ENCODE results near the gene ALOX15B. TPM values are rescaled to one million over a fixed set of nuclear protein-coding genes. Genes with fewer than 3 reads are reported as not detected.

The ALOX15B gene
- not detected in 2 replicates for polyA plus RNA-seq (2012; rRNA removed)
- not detected in 2 replicates for polyA plus RNA-seq (2012; cell fraction: cytosol; rRNA removed)
- 0.01 TPM in 1 of 2 replicates, not detected in the other for polyA plus RNA-seq (2012; cell fraction: nucleus; rRNA removed)

- ChIA-PET CTCF (interaction anchor here (4.4 to 9.9 kb wide), 4 partner anchors 18 to 125 kb away, joined by 48 to 228 read pairs (median 104); partner anchors contain the start of gene RNF227), POLR2A (no interaction called here)
- Histone ChIP-seq H3K36me3 (replicated peaks in 1 of 2; ENCODE audit: control insufficient read depth in 1 of 2, insufficient read depth in 2 of 2, low read length in 1 of 2) (no peaks in the 10 kb centered on the region), H3K4me3 (ENCODE audit: low read depth in 2 of 2, low read length in 1 of 2) (no peak within 1 kb of the TSS), H2AFZ (ENCODE audit: low read depth) (no peak within 1 kb of the TSS), H3F3A (replicated peaks; ENCODE audit: insufficient read depth) (peaks cover 7% of the 10 kb centered on the region), H3K27ac (ENCODE audit: low read depth in 2 of 2, low read length in 1 of 2) (no peak within 1 kb of the TSS), H4K20me1 (ENCODE audit: insufficient read depth) (no peaks in the 10 kb centered on the region), H3K4me2 (no peak within 1 kb of the TSS), H3K4me1 (ENCODE audit: control insufficient read depth in 1 of 2, insufficient read depth in 2 of 2, low read depth in 1 of 2, low read length in 1 of 2) (peaks cover 5 to 8% of the 10 kb centered on the region in 2 experiments; a peak in 2 of 4 replicates), H3K9me3 (no peaks in the 10 kb centered on the region), H3K79me2 (ENCODE audit: insufficient read depth) (no peaks in the 10 kb centered on the region), H3K27me3 (ENCODE audit: insufficient read depth) (peaks cover 6% of the 10 kb centered on the region; the same call in 1 of the 2 replicates), H3K9me2 (no peaks in the 10 kb centered on the region), H3K9ac (no peak within 1 kb of the TSS)
- WGBS (ENCODE audit: low lambda C conversion rate), result 74% methylated on average over 25 of the region's 37 CpGs
- DNase-seq, result no peak
- TF ChIP-seq ZBTB33 (IDR thresholded peaks at IDR 0.05; ENCODE audit: borderline replicate concordance, low read depth) (no peak), FOXM1 (IDR thresholded peaks at IDR 0.05; ENCODE audit: low read depth) (no peak), SIN3A (IDR thresholded peaks at IDR 0.05; ENCODE audit: borderline replicate concordance, low read depth, low read length) (no peak), MEF2A (IDR thresholded peaks at IDR 0.05; ENCODE audit: borderline replicate concordance, low read depth) (no peak), FOSL2 (IDR thresholded peaks at IDR 0.05; ENCODE audit: borderline replicate concordance, low read depth) (no peak), CHD2 (IDR thresholded peaks at IDR 0.05; ENCODE audit: low read length, partially characterized antibody) (no peak), RCOR1 (IDR thresholded peaks at IDR 0.05; ENCODE audit: low read length) (no peak)
Observed at GRCh38 chr17:8038954-8039610, at the start of gene ALOX15B. Gene ALOX15B (plus strand): TSS chr17:8039059. CDS start chr17:8039156, 97 bp downstream.

- peak; percentile 93 for DNase-seq
- peak overlapping the region; percentile 96 for H3K4me2 ChIP-seq
- H3K27me3 ChIP-seq (ENCODE audit: insufficient read depth), result no peaks in the 10 kb centered on the region
- no peaks in the 10 kb centered on the region for H3K9me3 ChIP-seq
- peak overlapping the region; percentile 57 to 72 for H3K4me3 ChIP-seq (ENCODE audit: low read depth in 2 of 2, low read length in 1 of 2)
- CTCF ChIA-PET, result interaction anchor here (0.6 to 8.6 kb wide), 73 partner anchors 9 to 692 kb away, joined by 3 to 117 read pairs (median 5); partner anchors contain the start of genes ALOX15B, CHD3, CNTROB and GUCY2D
- peak overlapping the region; percentile 37; the same call in 1 of the 2 replicates for H3K9ac ChIP-seq
- peak overlapping the region; percentile 93 for H2AFZ ChIP-seq (ENCODE audit: low read depth)
- H3K4me1 ChIP-seq (ENCODE audit: control insufficient read depth in 1 of 2, insufficient read depth in 2 of 2, low read depth in 1 of 2, low read length in 1 of 2), result peaks cover 0 to 4% of the 10 kb centered on the region in 2 experiments; a peak in 1 of 4 replicates
- H3K79me2 ChIP-seq (ENCODE audit: insufficient read depth), result no peaks in the 10 kb centered on the region
- H3F3A ChIP-seq (replicated peaks; ENCODE audit: insufficient read depth), result peaks cover 7% of the 10 kb centered on the region
- no peaks in the 10 kb centered on the region for H3K9me2 ChIP-seq
- no peaks in the 10 kb centered on the region for H4K20me1 ChIP-seq (ENCODE audit: insufficient read depth)
- WGBS (ENCODE audit: low lambda C conversion rate), result 23% methylated on average over 27 of the region's 59 CpGs
- peak overlapping the region in 1 of 2 experiments; percentile 47; a peak in 1 of 4 replicates for H3K27ac ChIP-seq (ENCODE audit: low read depth in 2 of 2, low read length in 1 of 2)
- POLR2A ChIA-PET, result interaction anchor here (0.6 to 0.7 kb wide), 2 partner anchors 58 to 68 kb away, joined by 3 read pairs; partner anchors contain the start of gene CNTROB
- no peaks in the 10 kb centered on the region for H3K36me3 ChIP-seq (replicated peaks in 1 of 2; ENCODE audit: control insufficient read depth in 1 of 2, insufficient read depth in 2 of 2, low read length in 1 of 2)
- TF ChIP-seq SIN3A (IDR thresholded peaks at IDR 0.05; ENCODE audit: borderline replicate concordance, low read depth, low read length) (no peak), REST (IDR thresholded peaks at IDR 0.05; ENCODE audit: low read depth, low read length) (no peak), RCOR1 (IDR thresholded peaks at IDR 0.05; ENCODE audit: low read length) (peak; percentile 37; the same call in 1 of the 2 replicates), MXI1 (IDR thresholded peaks at IDR 0.05; ENCODE audit: low read depth, low read length) (peak; percentile 65; the same call in 1 of the 2 replicates), SMC3 (IDR thresholded peaks at IDR 0.05; ENCODE audit: low read depth, low read length) (peak; percentile 72), FOSL2 (IDR thresholded peaks at IDR 0.05; ENCODE audit: borderline replicate concordance, low read depth) (no peak), RAD21 (IDR thresholded peaks at IDR 0.05; ENCODE audit: low read length) (peak; percentile 59), MAX (IDR thresholded peaks at IDR 0.05; ENCODE audit: low read depth) (peak; percentile 68; the same call in 1 of the 2 replicates), TEAD4 (IDR thresholded peaks at IDR 0.05; ENCODE audit: borderline replicate concordance, insufficient read depth) (no peak), FOXM1 (IDR thresholded peaks at IDR 0.05; ENCODE audit: low read depth) (no peak), USF2 (IDR thresholded peaks at IDR 0.05; ENCODE audit: borderline replicate concordance, low read depth, low read length) (no peak), TCF12 (IDR thresholded peaks at IDR 0.05) (no peak; the same call in 1 of the 2 replicates), YY1 (IDR thresholded peaks at IDR 0.05; ENCODE audit: low read depth) (no peak)
Observed at GRCh38 chr17:7989781-7990655, 48.8 kb upstream of the ALOX15B start.
